Ishikawa (cell line): Measurements from ENCODE around the gene PLD1.

Experiments
- CEBPB ChIP-seq: IDR thresholded peaks from 2 replicates; pipeline ENCODE4 v1.6.1; 2012
- CREB1 ChIP-seq: IDR thresholded peaks from 2 replicates; pipeline ENCODE4 v1.6.1; 2012; ENCODE audit warnings: low read depth
- EGR1 ChIP-seq: IDR thresholded peaks from 2 replicates; pipeline ENCODE4 v1.6.1; 2012
- EP300 ChIP-seq: IDR thresholded peaks from 2 replicates; pipeline ENCODE4 v1.6.1; 2012; ENCODE audit warnings: borderline replicate concordance
- FOXM1 ChIP-seq: IDR thresholded peaks from 2 replicates; pipeline ENCODE4 v1.6.1; 2012; ENCODE audit warnings: low read depth, borderline replicate concordance
- NFIC ChIP-seq: IDR thresholded peaks from 2 replicates; pipeline ENCODE4 v1.6.1; 2012
- RAD21 ChIP-seq: IDR thresholded peaks from 2 replicates; pipeline ENCODE4 v1.6.1; 2012; ENCODE audit warnings: low read depth
- TAF1 ChIP-seq: IDR thresholded peaks from 2 replicates; pipeline ENCODE4 v1.6.1; 2012; ENCODE audit warnings: low read depth, mild to moderate bottlenecking
- TCF12 ChIP-seq: IDR thresholded peaks from 2 replicates; pipeline ENCODE4 v1.6.1; 2012; ENCODE audit warnings: low read depth
- TEAD4 ChIP-seq: IDR thresholded peaks from 2 replicates; pipeline ENCODE4 v1.6.1; 2012
- YY1 ChIP-seq: IDR thresholded peaks from 2 replicates; pipeline ENCODE4 v1.6.1; 2012; ENCODE audit warnings: low read depth
- ZBTB7A ChIP-seq: IDR thresholded peaks from 2 replicates; pipeline ENCODE4 v1.6.1; 2012; ENCODE audit warnings: low read depth
- TF ChIP-seq, protein P1 (sequence below): IDR thresholded peaks from 2 replicates; pipeline ENCODE4 v1.6.1; 2012
- TF ChIP-seq, protein P2 (sequence below): IDR thresholded peaks from 2 replicates; pipeline ENCODE4 v1.6.1; 2012
- TF ChIP-seq, protein P3 (sequence below): IDR thresholded peaks from 2 replicates; pipeline ENCODE4 v1.6.1; 2012; ENCODE audit warnings: low read depth, mild to moderate bottlenecking

The PLD1 gene

DNA sequence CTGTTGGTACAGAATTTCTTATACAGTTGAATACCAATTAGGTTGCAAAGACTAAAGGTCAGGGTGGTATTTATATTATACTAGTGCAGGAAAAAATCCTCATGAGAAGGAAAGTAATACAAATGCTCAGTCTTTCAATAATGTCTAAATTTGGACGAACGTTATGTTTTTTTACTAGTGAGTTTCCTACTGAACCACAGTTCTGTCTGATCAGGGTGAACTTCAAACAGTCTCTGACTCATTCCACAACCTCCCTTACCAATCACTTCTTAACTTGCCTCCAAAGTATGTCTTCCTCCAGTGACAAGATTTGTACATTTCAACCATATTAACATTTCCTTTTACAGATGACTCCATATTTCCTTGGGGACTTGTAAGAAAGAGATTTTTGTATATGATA lies 36.3 kb upstream of the PLD1 start:
- TF ChIP-seq FOXM1 (no peak), TEAD4 (no peak), TAF1 (no peak), ZBTB7A (no peak), EGR1 (no peak), NFIC (no peak), EP300 (no peak), CREB1 (no peak), TCF12 (no peak), RAD21 (no peak), CEBPB (no peak)
- TF ChIP-seq, protein P1, sequence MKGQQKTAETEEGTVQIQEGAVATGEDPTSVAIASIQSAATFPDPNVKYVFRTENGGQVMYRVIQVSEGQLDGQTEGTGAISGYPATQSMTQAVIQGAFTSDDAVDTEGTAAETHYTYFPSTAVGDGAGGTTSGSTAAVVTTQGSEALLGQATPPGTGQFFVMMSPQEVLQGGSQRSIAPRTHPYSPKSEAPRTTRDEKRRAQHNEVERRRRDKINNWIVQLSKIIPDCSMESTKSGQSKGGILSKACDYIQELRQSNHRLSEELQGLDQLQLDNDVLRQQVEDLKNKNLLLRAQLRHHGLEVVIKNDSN = no peak
- TF ChIP-seq, protein P2, sequence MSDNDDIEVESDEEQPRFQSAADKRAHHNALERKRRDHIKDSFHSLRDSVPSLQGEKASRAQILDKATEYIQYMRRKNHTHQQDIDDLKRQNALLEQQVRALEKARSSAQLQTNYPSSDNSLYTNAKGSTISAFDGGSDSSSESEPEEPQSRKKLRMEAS = no peak
- TF ChIP-seq, protein P3, sequence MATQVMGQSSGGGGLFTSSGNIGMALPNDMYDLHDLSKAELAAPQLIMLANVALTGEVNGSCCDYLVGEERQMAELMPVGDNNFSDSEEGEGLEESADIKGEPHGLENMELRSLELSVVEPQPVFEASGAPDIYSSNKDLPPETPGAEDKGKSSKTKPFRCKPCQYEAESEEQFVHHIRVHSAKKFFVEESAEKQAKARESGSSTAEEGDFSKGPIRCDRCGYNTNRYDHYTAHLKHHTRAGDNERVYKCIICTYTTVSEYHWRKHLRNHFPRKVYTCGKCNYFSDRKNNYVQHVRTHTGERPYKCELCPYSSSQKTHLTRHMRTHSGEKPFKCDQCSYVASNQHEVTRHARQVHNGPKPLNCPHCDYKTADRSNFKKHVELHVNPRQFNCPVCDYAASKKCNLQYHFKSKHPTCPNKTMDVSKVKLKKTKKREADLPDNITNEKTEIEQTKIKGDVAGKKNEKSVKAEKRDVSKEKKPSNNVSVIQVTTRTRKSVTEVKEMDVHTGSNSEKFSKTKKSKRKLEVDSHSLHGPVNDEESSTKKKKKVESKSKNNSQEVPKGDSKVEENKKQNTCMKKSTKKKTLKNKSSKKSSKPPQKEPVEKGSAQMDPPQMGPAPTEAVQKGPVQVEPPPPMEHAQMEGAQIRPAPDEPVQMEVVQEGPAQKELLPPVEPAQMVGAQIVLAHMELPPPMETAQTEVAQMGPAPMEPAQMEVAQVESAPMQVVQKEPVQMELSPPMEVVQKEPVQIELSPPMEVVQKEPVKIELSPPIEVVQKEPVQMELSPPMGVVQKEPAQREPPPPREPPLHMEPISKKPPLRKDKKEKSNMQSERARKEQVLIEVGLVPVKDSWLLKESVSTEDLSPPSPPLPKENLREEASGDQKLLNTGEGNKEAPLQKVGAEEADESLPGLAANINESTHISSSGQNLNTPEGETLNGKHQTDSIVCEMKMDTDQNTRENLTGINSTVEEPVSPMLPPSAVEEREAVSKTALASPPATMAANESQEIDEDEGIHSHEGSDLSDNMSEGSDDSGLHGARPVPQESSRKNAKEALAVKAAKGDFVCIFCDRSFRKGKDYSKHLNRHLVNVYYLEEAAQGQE = no peak

DNA sequence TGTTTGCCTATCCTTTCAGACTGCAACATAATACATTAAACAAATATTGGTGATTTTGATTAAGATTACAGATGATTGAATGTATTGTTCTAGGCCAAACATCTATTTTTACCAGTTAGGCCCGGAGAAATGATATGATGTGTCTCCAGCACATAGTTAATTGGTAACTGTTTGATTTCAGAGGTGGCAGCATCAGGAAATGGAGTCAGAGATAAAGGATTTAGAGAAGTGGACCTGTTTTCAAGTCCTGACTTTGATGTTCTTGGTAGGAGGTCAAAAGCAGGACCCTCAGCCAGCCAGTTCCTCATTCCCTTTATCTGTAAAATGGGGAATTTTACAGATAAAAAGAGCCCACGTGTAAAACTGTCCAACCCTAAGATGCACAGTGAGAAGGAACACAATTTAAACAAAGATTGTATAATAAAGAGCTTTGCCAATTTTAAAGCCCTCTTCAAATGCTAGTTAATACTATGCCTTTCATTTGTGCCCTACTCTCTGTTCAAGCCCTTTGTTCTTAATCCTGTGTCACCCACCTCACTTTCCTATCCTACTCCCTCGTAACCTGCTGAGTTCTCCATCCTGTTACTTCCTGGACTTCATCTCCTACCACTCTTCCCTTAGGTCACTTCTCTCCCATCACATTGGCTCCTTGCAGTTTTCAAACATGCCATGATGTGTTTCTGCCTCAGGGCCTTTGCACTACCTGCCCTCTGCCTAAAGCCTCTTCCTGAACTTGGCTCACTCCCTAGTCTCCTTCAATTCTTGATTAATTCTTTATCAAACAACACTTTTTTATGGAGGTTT lies 35.4 kb upstream of the PLD1 start:
- no peak for TF ChIP-seq CREB1

DNA sequence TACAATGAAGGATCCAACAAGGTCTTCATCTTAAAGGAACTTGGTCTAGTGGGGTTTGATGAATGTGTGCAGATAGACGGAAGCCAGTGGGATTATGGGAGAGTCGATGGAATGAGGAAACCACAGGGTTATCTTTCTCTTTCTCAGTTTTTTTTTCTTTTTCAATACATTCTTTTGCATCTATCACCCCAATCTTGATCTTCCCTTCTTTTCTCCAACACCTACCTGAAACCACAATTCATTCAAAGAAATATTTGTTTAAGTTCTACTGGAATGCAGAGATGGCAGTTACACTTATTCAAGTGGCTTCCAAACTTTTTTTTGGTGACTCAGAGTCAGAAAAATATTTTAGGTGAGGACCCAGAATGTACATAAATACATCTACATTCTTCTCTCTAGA lies 34.6 kb upstream of the PLD1 start:
- no peak for TF ChIP-seq CREB1
- no peak for TF ChIP-seq EP300
- no peak for TF ChIP-seq CEBPB
- TF ChIP-seq FOXM1 = no peak
- TF ChIP-seq, protein P1 = no peak
- TF ChIP-seq NFIC = no peak
- TF ChIP-seq ZBTB7A = no peak

DNA sequence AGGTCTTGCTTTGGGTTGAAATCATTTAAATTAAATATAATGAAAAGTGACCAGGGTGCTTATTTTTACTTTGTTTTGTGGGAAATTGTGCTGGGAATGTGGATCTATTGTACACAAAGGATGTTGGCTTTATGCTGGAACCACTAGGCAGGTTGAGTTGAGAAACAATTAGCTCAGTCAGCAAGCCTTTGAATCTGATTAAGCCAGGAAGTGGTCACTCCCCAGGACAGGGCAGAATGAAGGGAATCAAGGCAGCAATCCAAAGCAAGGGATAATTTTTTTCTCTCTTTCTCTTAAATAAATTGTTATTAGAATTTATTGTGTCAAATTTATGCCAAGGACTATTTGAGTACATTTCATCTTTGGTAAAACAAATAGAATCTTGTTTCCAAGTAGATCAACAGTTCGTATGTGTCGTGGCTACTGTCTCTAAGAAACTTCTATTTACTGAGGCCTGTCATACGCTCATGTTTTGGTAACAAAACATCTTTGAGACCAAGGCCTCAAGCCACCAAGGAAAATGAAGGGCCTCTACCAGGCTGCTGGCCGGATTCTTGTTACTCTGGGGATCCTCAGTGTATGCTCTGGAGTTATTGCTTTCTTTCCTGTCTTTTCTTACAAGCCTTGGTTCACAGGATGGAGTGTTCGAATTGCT lies 32.7 kb upstream of the PLD1 start, which contains the start of gene TMEM212:
Gene TMEM212, plus strand, starts transcription at position 486 of the 655 bp plus-strand sequence. Its CDS starts 35 bp downstream, at position 521.
- no peak for TF ChIP-seq CEBPB
- TF ChIP-seq, protein P3 = no peak
- TF ChIP-seq, protein P1 = no peak
- no peak for TF ChIP-seq TEAD4
- no peak for TF ChIP-seq TAF1
- no peak for TF ChIP-seq CREB1
- no peak for TF ChIP-seq EGR1
- no peak for TF ChIP-seq RAD21
- TF ChIP-seq TCF12 = no peak
- no peak for TF ChIP-seq ZBTB7A
- no peak for TF ChIP-seq YY1
- TF ChIP-seq FOXM1 = no peak
- TF ChIP-seq NFIC = no peak
- TF ChIP-seq, protein P2 = no peak
- TF ChIP-seq EP300 = no peak

DNA sequence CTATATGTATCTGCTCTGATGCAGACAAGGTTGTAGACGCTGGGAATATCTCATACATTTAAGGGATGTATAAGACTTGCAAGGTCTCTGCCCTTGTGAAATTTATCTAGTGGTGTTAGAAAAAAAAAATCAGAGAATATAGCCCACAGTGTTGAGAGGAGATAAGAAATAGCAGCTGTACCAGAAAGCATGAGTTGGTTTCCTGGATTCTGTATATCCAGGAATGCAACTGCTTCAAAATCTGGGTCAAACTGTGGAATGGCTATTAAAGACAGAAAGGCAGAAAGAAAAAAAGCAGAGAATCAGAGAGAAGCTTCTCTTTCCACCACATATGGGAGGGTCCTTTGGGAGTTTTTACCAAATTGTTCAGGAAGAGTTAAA lies 31.3 kb upstream of the PLD1 start:
- TF ChIP-seq TCF12 = no peak
- TF ChIP-seq NFIC = no peak
- no peak for TF ChIP-seq CEBPB
